ENCODE results near the gene HYI.
"Not testable (repeated sequence)": the region's sequence is repeated elsewhere in the genome, so short reads cannot be mapped to it uniquely, and the experiment has no call there.

Gene HYI

GRCh38 chr1:43481491-43481890, 27.8 kb upstream of the HYI start:
- no peak overlapping the region for H3K4me3 ChIP-seq (ENCODE audit: low read length in 2 of 2)
- H3K36me3 ChIP-seq (ENCODE audit: control insufficient read depth in 2 of 2, insufficient read depth in 2 of 2, low read length in 2 of 2): no peaks in the 10 kb centered on the region
- no peaks in the 10 kb centered on the region for H3K9me3 ChIP-seq (ENCODE audit: control insufficient read depth in 2 of 2, low read length in 2 of 2)
- H3K27me3 ChIP-seq (ENCODE audit: control insufficient read depth in 2 of 2, insufficient read depth in 2 of 2, low read length in 2 of 2): no peaks in the 10 kb centered on the region
- H3K9ac ChIP-seq (ENCODE audit: low read depth in 1 of 2, low read length in 2 of 2): no peak overlapping the region
- H3K27ac ChIP-seq (ENCODE audit: low read depth in 2 of 2, low read length in 2 of 2): no peak overlapping the region
- H3K4me1 ChIP-seq (ENCODE audit: control insufficient read depth in 2 of 2, insufficient read depth in 2 of 2, low read length in 2 of 2): peaks cover 0 to 2% of the 10 kb centered on the region in 2 donors

- H3K9ac ChIP-seq (ENCODE audit: low read depth in 1 of 2, low read length in 2 of 2): no peak overlapping the region
- no peak overlapping the region for H3K4me3 ChIP-seq (ENCODE audit: low read length in 2 of 2)
- no peaks in the 10 kb centered on the region for H3K9me3 ChIP-seq (ENCODE audit: control insufficient read depth in 2 of 2, low read length in 2 of 2)
- no peaks in the 10 kb centered on the region for H3K27me3 ChIP-seq (ENCODE audit: control insufficient read depth in 2 of 2, insufficient read depth in 2 of 2, low read length in 2 of 2)
- H3K4me1 ChIP-seq (ENCODE audit: control insufficient read depth in 2 of 2, insufficient read depth in 2 of 2, low read length in 2 of 2): peaks cover 0 to 2% of the 10 kb centered on the region in 2 donors
- H3K27ac ChIP-seq (ENCODE audit: low read depth in 2 of 2, low read length in 2 of 2): no peak overlapping the region
- no peaks in the 10 kb centered on the region for H3K36me3 ChIP-seq (ENCODE audit: control insufficient read depth in 2 of 2, insufficient read depth in 2 of 2, low read length in 2 of 2)
These were observed 25.7 kb upstream of the HYI start for GRCh38 chr1:43479414-43479813.

GRCh38 chr1:43477716-43478115, 24.0 kb upstream of the HYI start:
- no peak overlapping the region for H3K4me3 ChIP-seq (ENCODE audit: low read length in 2 of 2)
- no peaks in the 10 kb centered on the region for H3K9me3 ChIP-seq (ENCODE audit: control insufficient read depth in 2 of 2, low read length in 2 of 2)
- H3K4me1 ChIP-seq (ENCODE audit: control insufficient read depth in 2 of 2, insufficient read depth in 2 of 2, low read length in 2 of 2): peaks cover 0 to 2% of the 10 kb centered on the region in 2 donors
- H3K27ac ChIP-seq (ENCODE audit: low read depth in 2 of 2, low read length in 2 of 2): no peak overlapping the region
- no peak overlapping the region for H3K9ac ChIP-seq (ENCODE audit: low read depth in 1 of 2, low read length in 2 of 2)
- no peaks in the 10 kb centered on the region for H3K36me3 ChIP-seq (ENCODE audit: control insufficient read depth in 2 of 2, insufficient read depth in 2 of 2, low read length in 2 of 2)
- H3K27me3 ChIP-seq (ENCODE audit: control insufficient read depth in 2 of 2, insufficient read depth in 2 of 2, low read length in 2 of 2): no peaks in the 10 kb centered on the region

GRCh38 chr1:43475611-43476401, 22.1 kb upstream of the HYI start:
- H3K4me3 ChIP-seq (ENCODE audit: low read length in 2 of 2); H3K4me1 ChIP-seq (ENCODE audit: control insufficient read depth in 2 of 2, insufficient read depth in 2 of 2, low read length in 2 of 2); H3K27ac ChIP-seq (ENCODE audit: low read depth in 2 of 2, low read length in 2 of 2); H3K9ac ChIP-seq (ENCODE audit: low read depth in 1 of 2, low read length in 2 of 2); H3K27me3 ChIP-seq (ENCODE audit: control insufficient read depth in 2 of 2, insufficient read depth in 2 of 2, low read length in 2 of 2); H3K9me3 ChIP-seq (ENCODE audit: control insufficient read depth in 2 of 2, low read length in 2 of 2); H3K36me3 ChIP-seq (ENCODE audit: control insufficient read depth in 2 of 2, insufficient read depth in 2 of 2, low read length in 2 of 2): not testable (repeated sequence)

GRCh38 chr1:43473463-43473862, 19.7 kb upstream of the HYI start:
- H3K9me3 ChIP-seq (ENCODE audit: control insufficient read depth in 2 of 2, low read length in 2 of 2): no peaks in the 10 kb centered on the region
- H3K27me3 ChIP-seq (ENCODE audit: control insufficient read depth in 2 of 2, insufficient read depth in 2 of 2, low read length in 2 of 2): no peaks in the 10 kb centered on the region
- H3K9ac ChIP-seq (ENCODE audit: low read depth in 1 of 2, low read length in 2 of 2): no peak overlapping the region
- H3K27ac ChIP-seq (ENCODE audit: low read depth in 2 of 2, low read length in 2 of 2): no peak overlapping the region
- no peaks in the 10 kb centered on the region for H3K36me3 ChIP-seq (ENCODE audit: control insufficient read depth in 2 of 2, insufficient read depth in 2 of 2, low read length in 2 of 2)
- H3K4me3 ChIP-seq (ENCODE audit: low read length in 2 of 2): no peak overlapping the region
- H3K4me1 ChIP-seq (ENCODE audit: control insufficient read depth in 2 of 2, insufficient read depth in 2 of 2, low read length in 2 of 2): no peaks in the 10 kb centered on the region

- not testable (repeated sequence) for H3K27me3 ChIP-seq (ENCODE audit: control insufficient read depth in 2 of 2, insufficient read depth in 2 of 2, low read length in 2 of 2); H3K4me1 ChIP-seq (ENCODE audit: control insufficient read depth in 2 of 2, insufficient read depth in 2 of 2, low read length in 2 of 2); H3K9me3 ChIP-seq (ENCODE audit: control insufficient read depth in 2 of 2, low read length in 2 of 2); H3K27ac ChIP-seq (ENCODE audit: low read depth in 2 of 2, low read length in 2 of 2); H3K9ac ChIP-seq (ENCODE audit: low read depth in 1 of 2, low read length in 2 of 2); H3K4me3 ChIP-seq (ENCODE audit: low read length in 2 of 2); H3K36me3 ChIP-seq (ENCODE audit: control insufficient read depth in 2 of 2, insufficient read depth in 2 of 2, low read length in 2 of 2)
These were observed 18.9 kb upstream of the HYI start for GRCh38 chr1:43472463-43473151.

GRCh38 chr1:43472087-43472462, 18.3 kb upstream of the HYI start:
- no peak overlapping the region for H3K9ac ChIP-seq (ENCODE audit: low read depth in 1 of 2, low read length in 2 of 2)
- H3K4me1 ChIP-seq (ENCODE audit: control insufficient read depth in 2 of 2, insufficient read depth in 2 of 2, low read length in 2 of 2): no peaks in the 10 kb centered on the region
- no peaks in the 10 kb centered on the region for H3K27me3 ChIP-seq (ENCODE audit: control insufficient read depth in 2 of 2, insufficient read depth in 2 of 2, low read length in 2 of 2)
- no peaks in the 10 kb centered on the region for H3K9me3 ChIP-seq (ENCODE audit: control insufficient read depth in 2 of 2, low read length in 2 of 2)
- no peak overlapping the region for H3K27ac ChIP-seq (ENCODE audit: low read depth in 2 of 2, low read length in 2 of 2)
- no peaks in the 10 kb centered on the region for H3K36me3 ChIP-seq (ENCODE audit: control insufficient read depth in 2 of 2, insufficient read depth in 2 of 2, low read length in 2 of 2)
- no peak overlapping the region for H3K4me3 ChIP-seq (ENCODE audit: low read length in 2 of 2)

GRCh38 chr1:43469932-43470331, 16.2 kb upstream of the HYI start:
- H3K36me3 ChIP-seq (ENCODE audit: control insufficient read depth in 2 of 2, insufficient read depth in 2 of 2, low read length in 2 of 2): no peaks in the 10 kb centered on the region
- no peaks in the 10 kb centered on the region for H3K27me3 ChIP-seq (ENCODE audit: control insufficient read depth in 2 of 2, insufficient read depth in 2 of 2, low read length in 2 of 2)
- H3K9me3 ChIP-seq (ENCODE audit: control insufficient read depth in 2 of 2, low read length in 2 of 2): no peaks in the 10 kb centered on the region
- no peaks in the 10 kb centered on the region for H3K4me1 ChIP-seq (ENCODE audit: control insufficient read depth in 2 of 2, insufficient read depth in 2 of 2, low read length in 2 of 2)
- H3K4me3 ChIP-seq (ENCODE audit: low read length in 2 of 2): no peak overlapping the region
- no peak overlapping the region for H3K27ac ChIP-seq (ENCODE audit: low read depth in 2 of 2, low read length in 2 of 2)
- no peak overlapping the region for H3K9ac ChIP-seq (ENCODE audit: low read depth in 1 of 2, low read length in 2 of 2)

- Histone ChIP-seq H3K4me1 (ENCODE audit: control insufficient read depth in 2 of 2, insufficient read depth in 2 of 2, low read length in 2 of 2) (no peaks in the 10 kb centered on the region), H3K27me3 (ENCODE audit: control insufficient read depth in 2 of 2, insufficient read depth in 2 of 2, low read length in 2 of 2) (no peaks in the 10 kb centered on the region), H3K9me3 (ENCODE audit: control insufficient read depth in 2 of 2, low read length in 2 of 2) (no peaks in the 10 kb centered on the region), H3K4me3 (ENCODE audit: low read length in 2 of 2) (no peak overlapping the region), H3K27ac (ENCODE audit: low read depth in 2 of 2, low read length in 2 of 2) (no peak overlapping the region), H3K36me3 (ENCODE audit: control insufficient read depth in 2 of 2, insufficient read depth in 2 of 2, low read length in 2 of 2) (no peaks in the 10 kb centered on the region), H3K9ac (ENCODE audit: low read depth in 1 of 2, low read length in 2 of 2) (no peak overlapping the region)
These were observed 14.7 kb upstream of the HYI start for GRCh38 chr1:43468414-43468813.

GRCh38 chr1:43466403-43466802, 12.7 kb upstream of the HYI start:
- H3K9me3 ChIP-seq (ENCODE audit: control insufficient read depth in 2 of 2, low read length in 2 of 2): no peaks in the 10 kb centered on the region
- no peak overlapping the region for H3K9ac ChIP-seq (ENCODE audit: low read depth in 1 of 2, low read length in 2 of 2)
- H3K4me1 ChIP-seq (ENCODE audit: control insufficient read depth in 2 of 2, insufficient read depth in 2 of 2, low read length in 2 of 2): no peaks in the 10 kb centered on the region
- no peak overlapping the region for H3K4me3 ChIP-seq (ENCODE audit: low read length in 2 of 2)
- H3K36me3 ChIP-seq (ENCODE audit: control insufficient read depth in 2 of 2, insufficient read depth in 2 of 2, low read length in 2 of 2): no peaks in the 10 kb centered on the region
- no peak overlapping the region for H3K27ac ChIP-seq (ENCODE audit: low read depth in 2 of 2, low read length in 2 of 2)
- no peaks in the 10 kb centered on the region for H3K27me3 ChIP-seq (ENCODE audit: control insufficient read depth in 2 of 2, insufficient read depth in 2 of 2, low read length in 2 of 2)

Data from mucosa of rectum (tissue), 2 donors.